Mesothelial cell of epicardium (in vitro differentiated cells): ENCODE results near the gene ACTN1. TPM values are rescaled to one million over a fixed set of nuclear protein-coding genes. Genes with fewer than 3 reads are reported as not detected.

Experiments
- DNase-seq, 2 experiments: peaks; one replicate each; pipeline ENCODE4 v3.0.0; 2021; ENCODE audit warnings: low spot score in 2 of 2; ENCODE audit not compliant: unreplicated experiment in 2 of 2
- H3K27ac Mint-ChIP-seq: 2 replicates; pipeline ENCODE4 v1.8.0; 2021; ENCODE audit warnings: mixed read lengths
- H3K27me3 Mint-ChIP-seq: 2 replicates; pipeline ENCODE4 v1.8.0; 2021; ENCODE audit warnings: low read depth, mixed read lengths
- H3K36me3 Mint-ChIP-seq: 2 replicates; pipeline ENCODE4 v1.8.0; 2021; ENCODE audit warnings: mixed read lengths
- H3K4me1 Mint-ChIP-seq: 2 replicates; pipeline ENCODE4 v1.8.0; 2021; ENCODE audit warnings: mixed read lengths
- H3K4me3 Mint-ChIP-seq: 2 replicates; pipeline ENCODE4 v1.8.0; 2021; ENCODE audit warnings: mild to moderate bottlenecking, moderate library complexity, mixed read lengths
- H3K9me3 Mint-ChIP-seq: 2 replicates; pipeline ENCODE4 v1.8.0; 2021; ENCODE audit warnings: mixed read lengths
- CTCF ChIP-seq: fragments of 200-600 bp; sonication (generic); IDR thresholded peaks from one replicate; pipeline ENCODE4 v1.5.0; 2021; ENCODE audit warnings: antibody characterized with exemption; ENCODE audit not compliant: unreplicated experiment
- total RNA-seq: library from RNA; stranded (reverse); gene quantifications from 3 replicates; pipeline ENCODE4 v1.2.1, GENCODE V29; 2021

Gene ACTN1
- total RNA-seq, 1 donor from 2014 or later: 166 TPM

- H3K27ac Mint-ChIP-seq: no peak overlapping the region
- no peak overlapping the region for H3K4me3 Mint-ChIP-seq
- H3K9me3 Mint-ChIP-seq: no peaks in the 10 kb centered on the region
- no peak for TF ChIP-seq CTCF
- H3K36me3 Mint-ChIP-seq: peaks cover 47% of the 10 kb centered on the region
- no peaks in the 10 kb centered on the region for H3K27me3 Mint-ChIP-seq
- no peaks in the 10 kb centered on the region for H3K4me1 Mint-ChIP-seq
- no peak for DNase-seq
These were observed 83.0 kb downstream of the ACTN1 start for GRCh38 chr14:68896132-68896531.

GRCh38 chr14:68894802-68895703 is 84.0 kb downstream of the ACTN1 start:
- DNase-seq: no peak
- Mint-ChIP-seq H3K27ac (no peak overlapping the region), H3K4me1 (no peaks in the 10 kb centered on the region), H3K36me3 (peaks cover 46% of the 10 kb centered on the region), H3K9me3 (no peaks in the 10 kb centered on the region), H3K4me3 (no peak overlapping the region), H3K27me3 (no peaks in the 10 kb centered on the region)
- TF ChIP-seq CTCF: no peak

GRCh38 chr14:68894123-68894522 is 85.0 kb downstream of the ACTN1 start:
- Mint-ChIP-seq H3K4me1 (no peaks in the 10 kb centered on the region), H3K27ac (no peak overlapping the region), H3K9me3 (no peaks in the 10 kb centered on the region), H3K27me3 (no peaks in the 10 kb centered on the region), H3K36me3 (peaks cover 45% of the 10 kb centered on the region), H3K4me3 (no peak overlapping the region)
- no peak for TF ChIP-seq CTCF
- DNase-seq: no peak

- H3K27me3 Mint-ChIP-seq: no peaks in the 10 kb centered on the region
- DNase-seq: no peak
- H3K27ac Mint-ChIP-seq: no peak overlapping the region
- peaks cover 51% of the 10 kb centered on the region for H3K36me3 Mint-ChIP-seq
- no peaks in the 10 kb centered on the region for H3K9me3 Mint-ChIP-seq
- H3K4me3 Mint-ChIP-seq: no peak overlapping the region
- no peak for TF ChIP-seq CTCF
- no peaks in the 10 kb centered on the region for H3K4me1 Mint-ChIP-seq
These were observed 85.5 kb downstream of the ACTN1 start for GRCh38 chr14:68893566-68893965.

- TF ChIP-seq CTCF: no peak
- H3K4me1 Mint-ChIP-seq: no peaks in the 10 kb centered on the region
- no peaks in the 10 kb centered on the region for H3K9me3 Mint-ChIP-seq
- peaks cover 52% of the 10 kb centered on the region for H3K36me3 Mint-ChIP-seq
- no peak for DNase-seq
- no peak overlapping the region for H3K4me3 Mint-ChIP-seq
- no peak overlapping the region for H3K27ac Mint-ChIP-seq
- no peaks in the 10 kb centered on the region for H3K27me3 Mint-ChIP-seq
These were observed 86.1 kb downstream of the ACTN1 start for GRCh38 chr14:68892961-68893360.
